ENCODE results near the gene RBM47.
"Not testable (repeated sequence)": the region's sequence is repeated elsewhere in the genome, so short reads cannot be mapped to it uniquely, and the experiment has no call there.

Gene RBM47

DNA sequence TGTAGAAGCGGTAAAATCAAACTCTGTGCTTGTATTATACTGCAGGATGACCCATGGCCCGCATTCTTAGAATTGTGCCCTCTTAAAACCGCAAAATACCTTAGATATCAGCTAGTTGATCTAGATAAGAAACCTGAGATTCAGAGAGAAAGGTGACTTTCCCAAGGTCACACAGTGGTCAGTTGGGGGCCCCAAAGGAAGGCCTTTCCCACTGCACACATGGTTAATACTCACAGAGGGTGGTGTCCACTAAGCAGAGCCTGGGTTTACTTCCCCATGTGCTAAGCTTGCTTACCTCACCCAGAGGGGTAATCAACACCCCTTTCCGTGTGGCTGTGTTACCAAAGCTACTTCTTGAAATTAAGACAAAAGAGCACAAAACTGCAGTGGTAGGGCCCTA lies 66.3 kb downstream of the RBM47 start:
- TF ChIP-seq CTCF (IDR thresholded peaks at IDR 0.05), result no peak
- TF ChIP-seq ZFX (IDR thresholded peaks at IDR 0.05; ENCODE audit: borderline replicate concordance), result no peak
- H3K27ac ChIP-seq, result no peak overlapping the region

- H3K27ac ChIP-seq, result no peak overlapping the region
- no peak for TF ChIP-seq ZFX (IDR thresholded peaks at IDR 0.05; ENCODE audit: borderline replicate concordance)
- no peak for TF ChIP-seq CTCF (IDR thresholded peaks at IDR 0.05)
Measured at GRCh38 chr4:40562681-40563080, 67.0 kb downstream of the RBM47 start.

GRCh38 chr4:40562208-40562607 lies 67.5 kb downstream of the RBM47 start:
- no peak overlapping the region for H3K27ac ChIP-seq
- no peak for TF ChIP-seq ZFX (IDR thresholded peaks at IDR 0.05; ENCODE audit: borderline replicate concordance)
- TF ChIP-seq CTCF (IDR thresholded peaks at IDR 0.05), result no peak

- H3K27ac ChIP-seq, result not testable (repeated sequence)
Measured at GRCh38 chr4:40561543-40562177, 68.0 kb downstream of the RBM47 start.

DNA sequence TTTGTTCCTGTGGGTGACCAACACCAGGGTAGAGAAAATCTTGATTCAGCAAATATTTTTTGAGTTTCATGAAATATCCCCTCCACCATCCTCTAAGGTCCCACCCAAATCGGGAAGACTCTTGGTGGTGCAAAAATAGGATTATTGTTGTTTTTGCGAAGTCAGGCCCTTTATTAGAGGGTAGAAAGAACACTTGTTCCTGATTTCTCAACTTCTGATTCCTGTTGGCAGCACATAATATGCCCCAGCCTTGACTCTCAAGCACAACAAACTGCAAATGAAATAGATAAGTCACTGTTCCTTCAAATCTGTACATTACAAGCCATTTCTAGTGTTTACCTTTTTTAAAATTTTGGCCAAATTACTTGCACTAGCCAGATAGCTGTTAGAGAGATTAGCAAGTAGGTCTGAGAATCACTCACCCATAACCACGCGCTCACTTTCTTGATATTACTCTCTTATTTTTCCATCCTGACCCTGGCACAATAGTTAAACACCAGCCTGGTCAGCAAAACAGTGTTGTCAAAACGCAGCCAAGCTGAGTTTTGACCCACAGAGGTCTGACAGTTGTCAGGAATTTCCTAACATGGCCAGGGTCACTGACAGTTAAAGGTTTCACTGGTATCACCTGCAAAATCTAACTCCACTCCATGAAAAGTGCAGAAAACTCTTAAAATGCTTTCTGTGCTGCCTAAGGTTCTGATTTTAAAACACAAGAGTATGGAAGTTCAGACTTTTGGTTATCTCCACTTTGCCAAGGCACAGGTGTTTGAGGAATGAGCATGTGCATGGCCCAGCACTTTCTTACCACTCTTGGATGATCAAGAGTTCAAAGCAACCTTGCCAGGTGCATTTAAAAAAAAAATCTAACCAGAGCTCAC lies 69.8 kb downstream of the RBM47 start:
- no peak for TF ChIP-seq CTCF (IDR thresholded peaks at IDR 0.05)
- TF ChIP-seq ZFX (IDR thresholded peaks at IDR 0.05; ENCODE audit: borderline replicate concordance), result no peak
- no peak overlapping the region for H3K27ac ChIP-seq

DNA sequence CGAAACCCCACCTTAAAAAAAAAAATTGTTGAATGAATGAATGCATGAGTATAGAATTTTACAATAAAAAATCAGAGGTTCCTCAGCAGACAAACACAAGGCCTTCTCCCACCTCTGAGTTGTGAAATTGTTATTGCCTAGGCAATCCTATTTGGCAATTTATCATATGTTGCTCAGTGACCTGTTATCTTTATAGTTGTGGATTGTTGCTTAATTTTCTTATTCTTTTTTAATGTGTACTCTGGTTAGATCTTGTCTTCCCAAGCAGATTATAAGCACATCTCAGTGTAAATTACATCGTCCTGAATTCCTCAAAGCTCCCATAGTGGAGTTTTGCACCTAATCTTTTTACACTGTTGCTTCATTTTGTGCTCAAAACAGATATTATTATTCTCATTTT lies 71.9 kb downstream of the RBM47 start:
- TF ChIP-seq CTCF (IDR thresholded peaks at IDR 0.05) (no peak), ZFX (IDR thresholded peaks at IDR 0.05; ENCODE audit: borderline replicate concordance) (no peak)
- H3K27ac ChIP-seq, result no peak overlapping the region

DNA sequence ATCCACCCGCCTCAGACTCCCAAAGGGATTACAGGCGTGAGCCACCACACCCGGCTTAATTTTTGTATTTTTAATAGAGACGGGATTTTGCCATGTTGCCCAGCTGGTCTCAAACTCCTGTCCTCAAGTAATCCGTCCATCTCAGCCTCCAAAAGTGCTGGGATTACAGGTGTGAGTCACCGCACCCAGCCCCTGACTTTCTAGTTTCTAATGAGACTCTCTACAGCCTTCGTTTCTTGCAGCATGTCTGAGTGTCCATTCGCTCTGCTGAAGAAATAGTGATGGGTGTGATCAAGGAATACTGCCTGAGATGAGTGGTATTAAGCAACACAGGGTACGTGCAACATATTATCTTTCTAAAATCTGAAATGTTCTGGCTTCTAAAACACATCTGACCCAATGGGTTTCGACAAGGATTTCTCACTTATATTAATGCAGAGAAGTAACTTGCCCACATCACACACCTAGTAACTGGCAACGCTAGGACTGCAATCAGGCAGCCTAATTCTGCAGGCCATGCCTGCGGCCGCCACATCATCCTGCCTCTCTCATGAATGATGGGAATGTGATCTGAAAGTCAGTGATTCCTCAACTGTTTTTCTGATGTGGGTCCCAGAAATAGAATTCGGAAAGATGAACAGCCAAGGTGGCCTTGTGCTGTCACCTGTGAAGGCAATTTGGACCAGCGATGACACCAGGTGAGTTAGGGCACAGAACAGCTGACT lies 74.3 kb downstream of the RBM47 start:
- TF ChIP-seq ZFX (IDR thresholded peaks at IDR 0.05; ENCODE audit: borderline replicate concordance) (no peak), CTCF (IDR thresholded peaks at IDR 0.05) (no peak)

DNA sequence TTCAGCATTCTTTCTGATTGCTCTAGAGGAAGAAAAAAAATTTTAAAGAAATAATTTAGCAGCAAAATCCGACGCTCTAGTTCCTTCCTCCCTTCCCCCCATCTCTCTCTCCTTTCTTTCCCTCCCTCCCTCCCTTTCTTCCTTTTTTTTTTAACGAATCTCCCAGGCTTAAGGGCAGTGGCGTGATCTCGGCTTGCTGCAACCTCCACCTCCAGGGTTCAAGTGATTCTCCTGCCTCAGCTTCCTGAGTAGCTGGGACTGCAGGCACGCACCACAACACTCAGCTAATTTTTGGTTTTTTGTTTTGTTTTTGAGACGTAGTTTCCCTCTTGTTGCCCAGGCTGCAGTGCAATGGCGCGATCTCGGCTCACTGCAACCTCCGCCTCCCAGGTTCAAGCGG lies 75.0 kb downstream of the RBM47 start:
- not testable (repeated sequence) for H3K27ac ChIP-seq

More for the DNA sequence above, 74.3 kb downstream of the RBM47 start:
- no peak overlapping the region for H3K27ac ChIP-seq
